Suprapubic skin (tissue), 4 donors: ENCODE results near the gene IFT81. TPM values are rescaled to one million over a fixed set of nuclear protein-coding genes. Genes with fewer than 3 reads are reported as not detected.

ENCODE experiments used
- DNase-seq, 2 donors: peaks; one replicate each; pipeline ENCODE4 v3.0.0-alpha.2; 2019; ENCODE audit warnings: low spot score in 2 of 2
- H3K27ac ChIP-seq: fragments of 200-600 bp; sonication (generic); one replicate; pipeline ENCODE4 v1.5.1; 2019
- H3K27me3 ChIP-seq: fragments of 200-600 bp; sonication (generic); one replicate; pipeline ENCODE4 v1.5.1; 2019
- H3K36me3 ChIP-seq: fragments of 200-600 bp; sonication (generic); one replicate; pipeline ENCODE4 v1.5.1; 2019
- H3K4me1 ChIP-seq: fragments of 200-600 bp; sonication (generic); one replicate; pipeline ENCODE4 v1.5.1; 2019
- H3K4me3 ChIP-seq: fragments of 200-600 bp; sonication (generic); one replicate; pipeline ENCODE4 v1.5.1; 2019; ENCODE audit warnings: mild to moderate bottlenecking
- H3K9me3 ChIP-seq: fragments of 200-600 bp; sonication (generic); one replicate; pipeline ENCODE4 v1.5.1; 2019
- EP300 ChIP-seq: sonication (generic); formaldehyde crosslinking; IDR thresholded peaks from one replicate; pipeline ENCODE4 v1.6.1; 2017; ENCODE audit warnings: antibody characterized with exemption
- POLR2A ChIP-seq, 2 donors: fragments of 450-650 bp; IDR thresholded peaks; one replicate each; pipeline ENCODE4 v1.6.1; 2017; ENCODE audit warnings: antibody characterized with exemption in 2 of 2, mild to moderate bottlenecking in 2 of 2, moderate library complexity in 2 of 2
- POLR2AphosphoS5 ChIP-seq, 3 donors: sonication (generic); formaldehyde crosslinking; IDR thresholded peaks; one replicate each; pipeline ENCODE4 v1.6.1; 2017; ENCODE audit warnings: antibody characterized with exemption in 3 of 3
- WGBS: methylation state at CpG from one replicate; pipeline ENCODE4 v1.1.5; 2018; 5-methylcytosine and 5-hydroxymethylcytosine counted together
- total RNA-seq, 4 donors: library from RNA; depleted of rRNA; stranded (reverse); fragments of >200 nt; gene quantifications; one replicate each; pipeline ENCODE4 v1.1.0, GENCODE V29; 2016
- TF ChIP-seq, protein P1 (sequence below), 2 donors: fragments of 200-600 bp in 1 of 2; fragments of 450-650 bp in 1 of 2; sonication (generic) in 1 of 2; IDR thresholded peaks; one replicate each; pipeline ENCODE4 v1.5.1; 2016 to 2019; ENCODE audit warnings: antibody characterized with exemption in 2 of 2, mild to moderate bottlenecking in 1 of 2, moderate library complexity in 1 of 2

IFT81 gene
- total RNA-seq, 4 donors from 2014 or later: 4.8 to 15.5 (median 5.3) TPM

DNA sequence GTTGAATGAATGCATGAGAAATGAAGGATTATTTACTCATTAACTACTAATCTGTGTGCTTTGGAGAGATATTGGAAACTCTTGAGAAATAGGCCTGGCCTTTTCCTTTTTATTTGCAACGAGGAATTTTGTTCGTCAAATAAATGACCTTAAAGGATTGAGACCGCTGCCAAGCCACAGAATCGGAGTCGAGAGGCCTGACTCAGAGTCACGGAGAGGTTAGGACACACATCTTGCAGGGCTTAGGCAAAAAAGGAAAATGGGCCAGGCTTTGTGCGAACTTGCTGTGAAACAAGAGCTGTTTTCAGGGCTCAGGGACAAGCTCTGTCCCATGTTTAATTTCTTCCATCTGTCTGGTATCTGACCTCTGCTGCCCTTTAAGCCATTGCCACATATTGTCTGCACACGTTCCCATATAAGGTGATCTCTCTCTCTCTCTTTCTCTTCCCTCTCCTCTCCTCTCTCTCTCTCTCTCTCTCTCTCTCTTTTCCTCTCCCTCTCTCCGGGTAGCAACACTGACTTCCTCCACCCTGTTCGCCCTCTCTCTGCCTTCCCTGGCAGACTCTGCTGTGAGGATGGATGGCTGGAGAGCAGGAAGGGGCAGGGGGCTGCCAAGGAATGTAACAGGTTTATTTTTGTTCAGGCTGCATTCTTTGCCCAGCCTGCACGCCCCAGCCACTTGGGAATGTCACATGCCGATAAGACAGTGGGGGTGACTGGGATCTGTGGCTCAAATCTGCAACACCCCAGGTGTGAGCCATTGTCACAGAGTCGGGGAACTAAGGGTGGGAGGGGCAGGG, 14.9 kb upstream of the IFT81 start:
- no peaks in the 10 kb centered on the region for H3K9me3 ChIP-seq
- no peaks in the 10 kb centered on the region for H3K36me3 ChIP-seq
- no peak overlapping the region for H3K4me3 ChIP-seq
- H3K27ac ChIP-seq: peak overlapping the region; percentile 72
- H3K4me1 ChIP-seq: peaks cover 32% of the 10 kb centered on the region
- peak; percentile 91 for DNase-seq
- H3K27me3 ChIP-seq: no peaks in the 10 kb centered on the region
- TF ChIP-seq, protein P1, sequence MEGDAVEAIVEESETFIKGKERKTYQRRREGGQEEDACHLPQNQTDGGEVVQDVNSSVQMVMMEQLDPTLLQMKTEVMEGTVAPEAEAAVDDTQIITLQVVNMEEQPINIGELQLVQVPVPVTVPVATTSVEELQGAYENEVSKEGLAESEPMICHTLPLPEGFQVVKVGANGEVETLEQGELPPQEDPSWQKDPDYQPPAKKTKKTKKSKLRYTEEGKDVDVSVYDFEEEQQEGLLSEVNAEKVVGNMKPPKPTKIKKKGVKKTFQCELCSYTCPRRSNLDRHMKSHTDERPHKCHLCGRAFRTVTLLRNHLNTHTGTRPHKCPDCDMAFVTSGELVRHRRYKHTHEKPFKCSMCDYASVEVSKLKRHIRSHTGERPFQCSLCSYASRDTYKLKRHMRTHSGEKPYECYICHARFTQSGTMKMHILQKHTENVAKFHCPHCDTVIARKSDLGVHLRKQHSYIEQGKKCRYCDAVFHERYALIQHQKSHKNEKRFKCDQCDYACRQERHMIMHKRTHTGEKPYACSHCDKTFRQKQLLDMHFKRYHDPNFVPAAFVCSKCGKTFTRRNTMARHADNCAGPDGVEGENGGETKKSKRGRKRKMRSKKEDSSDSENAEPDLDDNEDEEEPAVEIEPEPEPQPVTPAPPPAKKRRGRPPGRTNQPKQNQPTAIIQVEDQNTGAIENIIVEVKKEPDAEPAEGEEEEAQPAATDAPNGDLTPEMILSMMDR (IDR thresholded peaks at IDR 0.05): peak in 1 of 2 donors; percentile 46
- TF ChIP-seq EP300 (no peak), POLR2AphosphoS5 (IDR thresholded peaks at IDR 0.05) (peak; percentile 4 to 96 (median 88)), POLR2A (IDR thresholded peaks at IDR 0.05) (peak in 1 of 2 donors; percentile 37)
- WGBS: 26% methylated on average over 13 of the region's 13 CpGs

DNA sequence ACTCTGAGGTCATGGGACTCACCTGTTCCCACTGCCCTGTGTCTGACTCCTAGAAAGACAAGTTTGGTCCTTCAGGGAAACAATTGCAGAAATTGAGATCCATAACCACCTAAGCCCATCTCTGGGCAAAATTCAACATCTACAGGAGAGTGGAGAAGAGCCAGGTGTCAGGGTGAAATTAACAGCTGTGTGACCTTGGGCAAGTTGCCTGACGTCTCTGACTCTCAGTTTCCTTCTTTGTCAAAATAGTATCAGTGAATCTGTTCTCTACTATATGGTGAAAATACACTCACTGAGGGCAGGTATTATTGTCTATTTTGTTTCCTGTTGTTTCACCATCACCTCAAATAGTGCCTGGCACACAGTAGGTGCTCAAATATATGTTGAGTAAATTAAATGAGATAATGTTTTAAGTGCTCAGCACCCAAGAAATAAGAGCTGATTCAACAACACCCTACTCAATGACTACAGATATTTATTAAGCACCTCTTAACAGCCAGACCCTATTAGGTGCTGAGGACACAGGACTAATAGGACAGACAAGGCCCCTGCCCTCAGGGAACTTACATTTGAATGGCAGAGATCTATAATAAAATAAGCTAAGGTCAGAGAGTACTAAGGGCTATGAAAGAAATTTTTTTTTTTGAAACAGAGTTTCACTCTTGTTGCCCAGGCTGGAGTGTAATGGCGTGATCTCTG, 14.2 kb upstream of the IFT81 start:
- no peak overlapping the region for H3K4me3 ChIP-seq
- peak overlapping the region; percentile 72 for H3K27ac ChIP-seq
- WGBS: 73% methylated on average over 2 of the region's 2 CpGs
- H3K9me3 ChIP-seq: no peaks in the 10 kb centered on the region
- peaks cover 32% of the 10 kb centered on the region for H3K4me1 ChIP-seq
- no peaks in the 10 kb centered on the region for H3K36me3 ChIP-seq
- DNase-seq: peak in 1 of 2 donors; percentile 2
- H3K27me3 ChIP-seq: no peaks in the 10 kb centered on the region
- TF ChIP-seq, protein P1 (IDR thresholded peaks at IDR 0.05): no peak
- TF ChIP-seq POLR2AphosphoS5 (IDR thresholded peaks at IDR 0.05): no peak
- TF ChIP-seq EP300: no peak
- no peak for TF ChIP-seq POLR2A (IDR thresholded peaks at IDR 0.05)

DNA sequence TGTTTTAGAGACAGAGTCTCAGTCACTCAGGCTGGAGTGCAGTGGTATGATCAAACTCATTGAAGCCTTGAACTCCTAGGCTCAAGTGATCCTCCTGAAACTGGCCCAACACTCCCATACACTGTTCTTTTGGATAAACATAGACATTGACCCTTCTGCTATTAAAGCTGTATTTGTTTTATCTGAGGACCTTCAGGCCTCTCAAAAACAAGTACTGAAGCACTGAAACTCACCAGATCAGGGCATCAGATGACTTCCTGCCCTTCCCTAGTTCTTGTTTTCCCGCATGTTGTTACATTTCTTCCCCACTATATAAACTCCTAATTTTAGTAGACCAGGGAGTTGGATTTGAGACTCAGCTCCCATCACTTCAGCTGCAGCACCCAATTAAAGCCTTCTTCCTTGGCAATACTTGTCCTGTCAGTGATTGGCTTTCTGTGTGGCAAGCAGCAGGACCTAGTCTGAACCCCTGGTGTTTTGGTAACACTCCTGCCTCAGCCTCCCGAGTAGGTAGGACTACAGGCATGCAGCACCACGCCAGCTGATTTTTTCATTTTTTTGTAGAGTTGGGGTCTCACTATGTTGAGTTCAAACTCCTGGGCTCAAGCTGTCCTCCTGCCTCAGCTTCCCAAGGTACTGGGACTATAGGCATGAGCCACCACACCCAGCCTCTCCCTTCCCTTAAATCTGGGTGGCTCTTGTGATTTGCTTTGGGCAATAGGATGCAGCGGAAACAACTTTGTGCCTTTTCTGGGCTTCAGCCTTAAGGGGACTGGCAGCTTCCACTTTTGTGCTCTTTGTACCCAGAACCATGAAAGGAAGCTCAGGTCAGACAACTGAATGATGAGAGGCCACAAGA, 12.5 kb upstream of the IFT81 start:
- Histone ChIP-seq H3K9me3 (no peaks in the 10 kb centered on the region), H3K36me3 (no peaks in the 10 kb centered on the region), H3K27ac (no peak overlapping the region), H3K4me1 (peaks cover 32% of the 10 kb centered on the region), H3K27me3 (no peaks in the 10 kb centered on the region), H3K4me3 (no peak overlapping the region)
- 92% methylated on average over 4 of the region's 4 CpGs for WGBS
- DNase-seq: no peak
- TF ChIP-seq EP300 (no peak), POLR2AphosphoS5 (IDR thresholded peaks at IDR 0.05) (no peak), POLR2A (IDR thresholded peaks at IDR 0.05) (no peak)

DNA sequence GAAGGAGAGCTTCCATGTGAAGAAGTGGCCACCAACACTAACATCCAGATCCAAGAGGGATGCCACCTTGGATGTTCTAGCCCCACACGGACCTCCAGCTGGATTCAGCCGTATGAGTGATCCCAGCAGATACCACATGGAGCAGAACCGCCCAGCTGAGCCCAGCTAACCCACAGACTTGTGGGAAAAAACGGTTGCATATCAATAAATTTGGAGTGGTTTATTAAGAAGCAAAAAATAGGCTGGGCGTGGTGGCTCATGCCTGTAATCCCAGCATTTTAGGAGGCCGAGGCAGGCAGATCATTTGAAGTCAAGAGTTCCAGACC, 11.9 kb upstream of the IFT81 start:
- TF ChIP-seq EP300 (no peak), POLR2A (IDR thresholded peaks at IDR 0.05) (no peak), POLR2AphosphoS5 (IDR thresholded peaks at IDR 0.05) (no peak)
- TF ChIP-seq, protein P1 (IDR thresholded peaks at IDR 0.05): no peak
- 90% methylated on average over 6 of the region's 6 CpGs for WGBS
- Histone ChIP-seq H3K36me3 (no peaks in the 10 kb centered on the region), H3K27me3 (no peaks in the 10 kb centered on the region), H3K9me3 (no peaks in the 10 kb centered on the region), H3K4me3 (no peak overlapping the region), H3K4me1 (peaks cover 29% of the 10 kb centered on the region), H3K27ac (no peak overlapping the region)
- no peak for DNase-seq

DNA sequence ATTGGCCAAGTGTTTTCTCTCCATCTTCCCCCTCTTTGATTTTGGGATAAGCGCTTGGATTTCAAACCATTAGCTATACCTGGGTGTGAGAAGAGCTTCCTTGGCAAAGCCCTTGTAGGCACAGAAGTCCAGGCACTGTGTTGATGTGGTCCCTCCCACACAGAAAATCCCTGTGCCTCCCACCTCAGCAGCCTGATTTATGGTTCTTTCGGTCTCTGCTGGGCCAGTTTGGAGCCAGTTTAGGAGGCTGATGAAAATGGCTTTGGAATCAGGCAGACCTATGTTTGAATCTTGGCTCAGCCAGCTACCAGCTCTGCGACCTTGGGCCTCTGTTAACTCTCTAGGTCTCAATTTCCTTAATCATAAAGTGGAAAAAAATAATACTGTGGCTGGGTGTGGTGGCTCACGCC, 9.6 kb upstream of the IFT81 start:
- Histone ChIP-seq H3K27me3 (no peaks in the 10 kb centered on the region), H3K27ac (no peak overlapping the region), H3K9me3 (no peaks in the 10 kb centered on the region), H3K4me3 (no peak overlapping the region), H3K36me3 (no peaks in the 10 kb centered on the region), H3K4me1 (peaks cover 15% of the 10 kb centered on the region)
- WGBS: 80% methylated on average over 4 of the region's 4 CpGs
- DNase-seq: no peak
- no peak for TF ChIP-seq EP300
- no peak for TF ChIP-seq POLR2A (IDR thresholded peaks at IDR 0.05)
- TF ChIP-seq, protein P1 (IDR thresholded peaks at IDR 0.05): no peak
- TF ChIP-seq POLR2AphosphoS5 (IDR thresholded peaks at IDR 0.05): no peak
